ENCODE results near the gene TRPM3. TPM values are rescaled to one million over a fixed set of nuclear protein-coding genes. Genes with fewer than 3 reads are reported as not detected.

Gene TRPM3
- total and polyA plus RNA-seq, 2 of the 8 experiments (the other 6 are each of a cell fraction or from before 2014, with no cell fraction given) = 2.4 to 10.9 TPM

DNA sequence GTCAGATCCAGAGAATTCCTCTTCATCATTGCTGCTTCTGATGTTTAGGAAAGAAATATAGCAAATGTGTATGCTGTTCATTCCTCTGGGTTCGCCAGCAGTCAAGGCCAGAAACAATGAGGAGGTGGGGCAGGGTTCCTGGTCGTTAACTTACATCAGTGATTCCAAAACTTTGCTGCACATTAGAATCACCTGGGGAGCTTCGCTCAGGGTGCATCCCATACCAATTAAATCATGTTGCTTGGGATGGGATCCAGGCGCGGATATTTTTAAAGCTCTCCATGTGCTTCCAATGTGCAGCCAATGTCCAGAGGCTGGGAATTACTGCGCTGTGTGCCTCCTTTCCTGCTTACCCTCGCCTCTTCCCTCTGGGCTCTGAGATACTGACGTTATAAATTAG lies 479.1 kb downstream of the TRPM3 start:
- Histone ChIP-seq H3K9ac (replicated peaks in 1 of 4; ENCODE audit: extremely low read depth in 1 of 4, low read depth in 3 of 4, low read length in 3 of 4) (no peak overlapping the region), H3K23me2 (ENCODE audit: low read depth, low read length) (no peaks in the 10 kb centered on the region), H4K5ac (ENCODE audit: insufficient read length, low read depth, low read length) (no peak overlapping the region), H3K4me3 (ENCODE audit: extremely low read depth in 1 of 4, insufficient read depth in 2 of 4, low read depth in 3 of 4, low read length in 4 of 4) (no peak overlapping the region), H3K36me3 (ENCODE audit: control insufficient read depth in 2 of 4, insufficient read depth in 4 of 4, low read length in 3 of 4) (no peaks in the 10 kb centered on the region), H3K18ac (ENCODE audit: extremely low read depth, low read length) (no peak overlapping the region), H3K4me1 (replicated peaks in 1 of 4; ENCODE audit: control insufficient read depth in 3 of 4, insufficient read depth in 4 of 4, low read length in 3 of 4) (peaks cover 2 to 9% (median 6%) of the 10 kb centered on the region in 4 experiments; a peak in 3 of 7 replicates), H2BK120ac (replicated peaks; ENCODE audit: low read depth, low read length) (no peak overlapping the region), H2BK5ac (ENCODE audit: low read depth, low read length) (no peak overlapping the region), H3K79me1 (ENCODE audit: low read depth, low read length) (no peaks in the 10 kb centered on the region), H2BK15ac (ENCODE audit: low read length) (no peak overlapping the region), H3K27me3 (replicated peaks in 1 of 4; ENCODE audit: control insufficient read depth in 3 of 4, extremely low read depth in 1 of 4, insufficient read depth in 3 of 4, low read length in 3 of 4) (no peaks in the 10 kb centered on the region), H2BK12ac (ENCODE audit: low read depth, low read length) (no peak overlapping the region), H3K79me2 (ENCODE audit: control insufficient read depth in 1 of 2, insufficient read depth in 2 of 2, low read length in 2 of 2) (no peaks in the 10 kb centered on the region), H3K56ac (replicated peaks; ENCODE audit: insufficient read length, low read depth, low read length) (no peak overlapping the region), H4K20me1 (replicated peaks in 1 of 2; ENCODE audit: control insufficient read depth in 1 of 2, insufficient read depth in 2 of 2, low read length in 2 of 2) (no peaks in the 10 kb centered on the region), H3K23ac (ENCODE audit: insufficient read length) (no peak overlapping the region), H3K14ac (ENCODE audit: insufficient read length) (no peak overlapping the region), H3K9me3 (ENCODE audit: insufficient read depth in 2 of 2, low read depth in 1 of 2, low read length in 1 of 2) (no peaks in the 10 kb centered on the region), H3K4ac (replicated peaks; ENCODE audit: insufficient read length, low read depth, low read length) (no peak overlapping the region), H4K91ac (replicated peaks; ENCODE audit: insufficient read length, low read length) (no peak overlapping the region), H2AFZ (ENCODE audit: low read length) (no peak overlapping the region), H3K27ac (ENCODE audit: low read depth, low read length) (no peak overlapping the region), H4K8ac (ENCODE audit: extremely low read depth, insufficient read depth, low read length) (no peak overlapping the region), H3K4me2 (ENCODE audit: insufficient read depth in 1 of 2, low read depth in 2 of 2, low read length in 2 of 2) (no peak overlapping the region), H2BK20ac (ENCODE audit: low read length) (no peak overlapping the region), H2AK5ac (ENCODE audit: low read depth, low read length) (no peak overlapping the region)
- ChIA-PET POLR2A (ENCODE audit: partially characterized antibody) (no interaction called here), CTCF (ENCODE audit: partially characterized antibody) (interaction anchor here (0.7 to 5.9 kb wide), 10 partner anchors 13 to 608 kb away, joined by 3 to 47 read pairs (median 5); no protein-coding TSS in a partner anchor)
- WGBS, 2 experiments (ENCODE audit: extremely low coverage in 1 of 2, insufficient coverage in 1 of 2, insufficient read length in 1 of 2, insufficient replicate concordance in 2 of 2, low coverage in 1 of 2, low lambda C conversion rate in 2 of 2, missing lambda C conversion rate in 1 of 2) = 92% methylated on average over 8 of the region's 8 CpGs; no CpG with 5 or more reads in 1 of the 2 experiments
- no peak for FAIRE-seq
- no peak for DNase-seq (ENCODE audit: low read depth in 1 of 2, low spot score in 2 of 2)

Measured in H1 (cell line).